GM12864 (cell line): ENCODE data around the gene EPHB1.
"Not testable (repeated sequence)": the region's sequence is repeated elsewhere in the genome, so short reads cannot be mapped to it uniquely, and the experiment has no call there.

Experiments used
- DNase-seq: peaks from one replicate; pipeline ENCODE4 v3.0.0-alpha.2; 2011; ENCODE audit warnings: low read depth
- H3K4me3 ChIP-seq: 2 replicates; pipeline ENCODE4 v1.5.1; 2011; ENCODE audit warnings: mild to moderate bottlenecking, low read depth, low read length, control low read depth
- CTCF ChIP-seq: IDR thresholded peaks from 2 replicates; pipeline ENCODE4 v1.5.1; 2011; ENCODE audit warnings: low read depth, mild to moderate bottlenecking, moderate library complexity, low read length, control low read depth, inconsistent platforms; ENCODE audit errors: missing control alignments

Gene EPHB1

GRCh38 chr3:135097276-135097946 is 302.4 kb downstream of the EPHB1 start:
- no peak for TF ChIP-seq CTCF
- H3K4me3 ChIP-seq: no peak overlapping the region
- DNase-seq: no peak

GRCh38 chr3:135099734-135100355 is 304.8 kb downstream of the EPHB1 start:
- DNase-seq: no peak
- no peak overlapping the region for H3K4me3 ChIP-seq
- no peak for TF ChIP-seq CTCF

GRCh38 chr3:135100366-135100765 is 305.3 kb downstream of the EPHB1 start:
- no peak for DNase-seq
- TF ChIP-seq CTCF: no peak
- H3K4me3 ChIP-seq: no peak overlapping the region

GRCh38 chr3:135103917-135104316 is 308.9 kb downstream of the EPHB1 start:
- no peak for TF ChIP-seq CTCF
- no peak for DNase-seq
- no peak overlapping the region for H3K4me3 ChIP-seq

- DNase-seq: no peak
- H3K4me3 ChIP-seq: no peak overlapping the region
- no peak for TF ChIP-seq CTCF
Measured at GRCh38 chr3:135106445-135106844, 311.4 kb downstream of the EPHB1 start.

- no peak for TF ChIP-seq CTCF
- no peak for DNase-seq
- H3K4me3 ChIP-seq: no peak overlapping the region
Measured at GRCh38 chr3:135107043-135107442, 312.0 kb downstream of the EPHB1 start.

GRCh38 chr3:135109681-135110080 is 314.6 kb downstream of the EPHB1 start:
- H3K4me3 ChIP-seq: no peak overlapping the region
- no peak for DNase-seq
- TF ChIP-seq CTCF: no peak

GRCh38 chr3:135114551-135114950 is 319.5 kb downstream of the EPHB1 start:
- DNase-seq, H3K4me3 ChIP-seq: not testable (repeated sequence)
